HepG2 (cell line): ENCODE data around the gene PGM2. TPM values are rescaled to one million over a fixed set of nuclear protein-coding genes. Genes with fewer than 3 reads are reported as not detected.

Experiments
- MED13 ChIP-seq: sonication (generic); formaldehyde crosslinking; IDR thresholded peaks from 2 replicates; pipeline ENCODE4 v1.5.0; 2020; ENCODE audit warnings: missing genetic modification reagents
- MXD4 ChIP-seq: IDR thresholded peaks from 2 replicates; pipeline ENCODE4 v1.6.1; 2016; ENCODE audit warnings: mild to moderate bottlenecking, missing biosample characterization, missing genetic modification reagents
- NFYC ChIP-seq: IDR thresholded peaks from 2 replicates; pipeline ENCODE4 v1.6.1; 2016; ENCODE audit warnings: missing genetic modification reagents, missing compliant biosample characterization
- PAX8 ChIP-seq: sonication (generic); formaldehyde crosslinking; IDR thresholded peaks from 2 replicates; pipeline ENCODE4 v1.8.0; 2022; ENCODE audit warnings: mild to moderate bottlenecking, missing genetic modification reagents, borderline replicate concordance
- PITX1 ChIP-seq: sonication (generic); formaldehyde crosslinking; IDR thresholded peaks from 2 replicates; pipeline ENCODE4 v1.5.1; 2020; ENCODE audit warnings: mild to moderate bottlenecking, missing genetic modification reagents
- POGZ ChIP-seq: sonication (generic); formaldehyde crosslinking; IDR thresholded peaks from 2 replicates; pipeline ENCODE4 v1.4.0; 2020; ENCODE audit warnings: mild to moderate bottlenecking, missing genetic modification reagents
- POLR2G ChIP-seq: fragments of 200-400 bp; formaldehyde crosslinking; IDR thresholded peaks from 2 replicates; pipeline ENCODE4 v1.6.1; 2018; ENCODE audit warnings: mild to moderate bottlenecking, low read depth, low read length, moderate library complexity
- SSRP1 ChIP-seq: IDR thresholded peaks from 2 replicates; pipeline ENCODE4 v1.6.1; 2016; ENCODE audit warnings: control low read depth
- ZBTB20 ChIP-seq: sonication (generic); formaldehyde crosslinking; IDR thresholded peaks from 2 replicates; pipeline ENCODE4 v1.8.1; 2023; ENCODE audit warnings: missing genetic modification reagents, low read depth, mild to moderate bottlenecking, borderline replicate concordance
- ZNF282 ChIP-seq: fragments of 450-650 bp; IDR thresholded peaks from 2 replicates; pipeline ENCODE4 v1.6.1; 2018; ENCODE audit not compliant: partially characterized antibody
- ZNF619 ChIP-seq: sonication (generic); formaldehyde crosslinking; IDR thresholded peaks from 2 replicates; pipeline ENCODE4 v1.4.0; 2020; ENCODE audit warnings: mild to moderate bottlenecking, missing genetic modification reagents
- polyA plus RNA-seq, 8 experiments: library from polyadenylated mRNA; depleted of rRNA in 3 of 8; stranded (reverse) in 7 of 8; unstranded in 1 of 8; fragments of >200 nt; fragmentation: Illumina TruSeq in 4 of 8; extraction: Trizol in 4 of 8; gene quantifications; 2 replicates each; pipeline versions ENCODE4 v1.2.1 to v1.2.3, GENCODE V29; 2011 to 2016; ENCODE audit warnings: low read depth in 4 of 8, missing spikeins in 1 of 8, mixed read lengths in 1 of 8; ENCODE audit not compliant: insufficient read depth in 1 of 8
- total RNA-seq, 5 experiments: library from RNA; depleted of rRNA; stranded (reverse); fragments of >200 nt; fragmentation: Illumina TruSeq; extraction: Trizol; gene quantifications; 2 replicates each; pipeline ENCODE4 v1.2.3, GENCODE V29; 2016; ENCODE audit warnings: low read depth in 1 of 5
- TF ChIP-seq, protein P1 (sequence below): sonication (generic); formaldehyde crosslinking; IDR thresholded peaks from 2 replicates; pipeline ENCODE4 v1.5.0; 2020; ENCODE audit warnings: mild to moderate bottlenecking, missing genetic modification reagents
- TF ChIP-seq, protein P2 (sequence below): sonication (generic); formaldehyde crosslinking; IDR thresholded peaks from 2 replicates; pipeline ENCODE4 v1.8.0; 2022; ENCODE audit warnings: missing genetic modification reagents, mild to moderate bottlenecking, inconsistent platforms, borderline replicate concordance
- TF ChIP-seq, protein P3 (sequence below): IDR thresholded peaks from 2 replicates; pipeline ENCODE4 v1.6.1; 2012; ENCODE audit warnings: inconsistent platforms
- TF ChIP-seq, protein P4 (sequence below): sonication (generic); formaldehyde crosslinking; IDR thresholded peaks from 2 replicates; pipeline ENCODE4 v1.9.0; 2022; ENCODE audit warnings: missing genetic modification reagents, mild to moderate bottlenecking, borderline replicate concordance
- TF ChIP-seq, protein P5 (sequence below): sonication (generic); formaldehyde crosslinking; IDR thresholded peaks from 2 replicates; pipeline ENCODE4 v1.4.0; 2020; ENCODE audit warnings: missing genetic modification reagents
- TF ChIP-seq, protein P6 (sequence below), 2 experiments: IDR thresholded peaks; 2 replicates each; pipeline ENCODE4 v1.6.1; 2011 to 2012; ENCODE audit warnings: low read length in 2 of 2, borderline replicate concordance in 1 of 2, low read depth in 1 of 2, mild to moderate bottlenecking in 1 of 2, moderate library complexity in 1 of 2

The PGM2 gene
- total and polyA plus RNA-seq, 2 of the 13 experiments (the other 11 are each of a cell fraction or from before 2014, with no cell fraction given), result 14.6 to 36.9 TPM

DNA sequence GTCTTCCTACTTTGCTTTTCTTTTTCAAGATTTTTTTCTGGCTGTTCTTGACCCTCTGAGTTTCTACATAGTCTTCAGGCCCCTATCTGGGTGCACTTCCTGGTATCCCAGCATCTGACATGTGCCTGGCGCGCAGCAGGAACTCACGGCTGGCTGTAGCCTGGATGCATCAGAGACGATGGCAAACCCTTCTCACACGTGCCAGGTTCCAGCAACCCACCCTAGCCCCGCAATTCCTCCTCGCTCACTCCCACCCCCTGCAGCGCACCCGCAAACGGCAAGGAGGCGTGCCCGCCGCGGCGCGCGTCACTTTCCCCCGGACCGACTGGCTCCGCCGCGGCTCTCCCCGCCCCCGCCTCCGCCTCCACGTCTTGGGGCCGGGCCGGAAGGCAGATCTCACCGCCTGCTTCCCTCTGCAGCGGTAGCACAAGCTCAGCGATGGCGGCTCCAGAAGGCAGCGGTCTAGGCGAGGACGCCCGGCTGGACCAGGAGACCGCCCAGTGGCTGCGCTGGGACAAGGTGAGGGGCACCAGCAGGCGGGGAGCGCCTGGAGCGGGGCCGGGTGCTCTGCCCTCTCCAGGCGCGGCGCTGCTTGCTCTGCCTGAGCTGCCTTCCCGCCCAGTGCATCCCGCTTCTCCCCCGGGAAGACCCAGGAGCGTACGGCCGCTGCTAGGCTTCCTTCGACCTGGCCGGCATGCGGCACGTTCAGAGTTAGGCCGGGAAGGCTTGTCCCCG, at the start of gene PGM2 (continued):
- TF ChIP-seq, protein P1, sequence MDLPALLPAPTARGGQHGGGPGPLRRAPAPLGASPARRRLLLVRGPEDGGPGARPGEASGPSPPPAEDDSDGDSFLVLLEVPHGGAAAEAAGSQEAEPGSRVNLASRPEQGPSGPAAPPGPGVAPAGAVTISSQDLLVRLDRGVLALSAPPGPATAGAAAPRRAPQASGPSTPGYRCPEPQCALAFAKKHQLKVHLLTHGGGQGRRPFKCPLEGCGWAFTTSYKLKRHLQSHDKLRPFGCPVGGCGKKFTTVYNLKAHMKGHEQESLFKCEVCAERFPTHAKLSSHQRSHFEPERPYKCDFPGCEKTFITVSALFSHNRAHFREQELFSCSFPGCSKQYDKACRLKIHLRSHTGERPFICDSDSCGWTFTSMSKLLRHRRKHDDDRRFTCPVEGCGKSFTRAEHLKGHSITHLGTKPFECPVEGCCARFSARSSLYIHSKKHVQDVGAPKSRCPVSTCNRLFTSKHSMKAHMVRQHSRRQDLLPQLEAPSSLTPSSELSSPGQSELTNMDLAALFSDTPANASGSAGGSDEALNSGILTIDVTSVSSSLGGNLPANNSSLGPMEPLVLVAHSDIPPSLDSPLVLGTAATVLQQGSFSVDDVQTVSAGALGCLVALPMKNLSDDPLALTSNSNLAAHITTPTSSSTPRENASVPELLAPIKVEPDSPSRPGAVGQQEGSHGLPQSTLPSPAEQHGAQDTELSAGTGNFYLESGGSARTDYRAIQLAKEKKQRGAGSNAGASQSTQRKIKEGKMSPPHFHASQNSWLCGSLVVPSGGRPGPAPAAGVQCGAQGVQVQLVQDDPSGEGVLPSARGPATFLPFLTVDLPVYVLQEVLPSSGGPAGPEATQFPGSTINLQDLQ (CRISPR knock-in tag), result no peak
- TF ChIP-seq, protein P2, sequence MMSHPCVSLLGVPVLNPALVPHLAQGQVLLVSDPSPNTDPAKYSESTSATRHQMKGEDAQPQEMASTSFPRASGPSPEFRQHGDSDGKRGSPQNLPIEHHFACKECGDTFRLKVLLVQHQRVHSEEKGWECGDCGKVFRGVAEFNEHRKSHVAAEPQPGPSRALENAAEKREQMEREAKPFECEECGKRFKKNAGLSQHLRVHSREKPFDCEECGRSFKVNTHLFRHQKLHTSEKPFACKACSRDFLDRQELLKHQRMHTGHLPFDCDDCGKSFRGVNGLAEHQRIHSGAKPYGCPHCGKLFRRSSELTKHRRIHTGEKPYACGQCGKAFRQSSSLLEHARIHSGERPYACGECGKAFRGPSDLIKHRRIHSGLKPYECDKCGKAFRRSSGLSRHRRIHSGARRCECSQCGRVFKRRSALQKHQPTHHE (CRISPR knock-in tag), result no peak
- TF ChIP-seq MED13 (CRISPR knock-in tag) (no peak), SSRP1 (no peak), ZNF282 (no peak), POGZ (CRISPR knock-in tag) (peak; percentile 70), POLR2G (peak; percentile 82), PAX8 (peak; percentile 82; the same call in 1 of the 2 replicates), ZBTB20 (CRISPR knock-in tag) (no peak), ZNF619 (CRISPR knock-in tag) (peak; percentile 44; the same call in 1 of the 2 replicates), NFYC (CRISPR knock-in tag) (no peak), PITX1 (CRISPR knock-in tag) (no peak), MXD4 (CRISPR knock-in tag) (peak; percentile 35; the same call in 1 of the 2 replicates)
- TF ChIP-seq, protein P3, sequence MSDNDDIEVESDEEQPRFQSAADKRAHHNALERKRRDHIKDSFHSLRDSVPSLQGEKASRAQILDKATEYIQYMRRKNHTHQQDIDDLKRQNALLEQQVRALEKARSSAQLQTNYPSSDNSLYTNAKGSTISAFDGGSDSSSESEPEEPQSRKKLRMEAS, result peak; percentile 78
- TF ChIP-seq, protein P4, sequence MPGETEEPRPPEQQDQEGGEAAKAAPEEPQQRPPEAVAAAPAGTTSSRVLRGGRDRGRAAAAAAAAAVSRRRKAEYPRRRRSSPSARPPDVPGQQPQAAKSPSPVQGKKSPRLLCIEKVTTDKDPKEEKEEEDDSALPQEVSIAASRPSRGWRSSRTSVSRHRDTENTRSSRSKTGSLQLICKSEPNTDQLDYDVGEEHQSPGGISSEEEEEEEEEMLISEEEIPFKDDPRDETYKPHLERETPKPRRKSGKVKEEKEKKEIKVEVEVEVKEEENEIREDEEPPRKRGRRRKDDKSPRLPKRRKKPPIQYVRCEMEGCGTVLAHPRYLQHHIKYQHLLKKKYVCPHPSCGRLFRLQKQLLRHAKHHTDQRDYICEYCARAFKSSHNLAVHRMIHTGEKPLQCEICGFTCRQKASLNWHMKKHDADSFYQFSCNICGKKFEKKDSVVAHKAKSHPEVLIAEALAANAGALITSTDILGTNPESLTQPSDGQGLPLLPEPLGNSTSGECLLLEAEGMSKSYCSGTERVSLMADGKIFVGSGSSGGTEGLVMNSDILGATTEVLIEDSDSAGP (CRISPR knock-in tag), result peak; percentile 94; the same call in 1 of the 2 replicates
- TF ChIP-seq, protein P5, sequence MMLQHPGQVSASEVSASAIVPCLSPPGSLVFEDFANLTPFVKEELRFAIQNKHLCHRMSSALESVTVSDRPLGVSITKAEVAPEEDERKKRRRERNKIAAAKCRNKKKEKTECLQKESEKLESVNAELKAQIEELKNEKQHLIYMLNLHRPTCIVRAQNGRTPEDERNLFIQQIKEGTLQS, result no peak
- TF ChIP-seq, protein P6, sequence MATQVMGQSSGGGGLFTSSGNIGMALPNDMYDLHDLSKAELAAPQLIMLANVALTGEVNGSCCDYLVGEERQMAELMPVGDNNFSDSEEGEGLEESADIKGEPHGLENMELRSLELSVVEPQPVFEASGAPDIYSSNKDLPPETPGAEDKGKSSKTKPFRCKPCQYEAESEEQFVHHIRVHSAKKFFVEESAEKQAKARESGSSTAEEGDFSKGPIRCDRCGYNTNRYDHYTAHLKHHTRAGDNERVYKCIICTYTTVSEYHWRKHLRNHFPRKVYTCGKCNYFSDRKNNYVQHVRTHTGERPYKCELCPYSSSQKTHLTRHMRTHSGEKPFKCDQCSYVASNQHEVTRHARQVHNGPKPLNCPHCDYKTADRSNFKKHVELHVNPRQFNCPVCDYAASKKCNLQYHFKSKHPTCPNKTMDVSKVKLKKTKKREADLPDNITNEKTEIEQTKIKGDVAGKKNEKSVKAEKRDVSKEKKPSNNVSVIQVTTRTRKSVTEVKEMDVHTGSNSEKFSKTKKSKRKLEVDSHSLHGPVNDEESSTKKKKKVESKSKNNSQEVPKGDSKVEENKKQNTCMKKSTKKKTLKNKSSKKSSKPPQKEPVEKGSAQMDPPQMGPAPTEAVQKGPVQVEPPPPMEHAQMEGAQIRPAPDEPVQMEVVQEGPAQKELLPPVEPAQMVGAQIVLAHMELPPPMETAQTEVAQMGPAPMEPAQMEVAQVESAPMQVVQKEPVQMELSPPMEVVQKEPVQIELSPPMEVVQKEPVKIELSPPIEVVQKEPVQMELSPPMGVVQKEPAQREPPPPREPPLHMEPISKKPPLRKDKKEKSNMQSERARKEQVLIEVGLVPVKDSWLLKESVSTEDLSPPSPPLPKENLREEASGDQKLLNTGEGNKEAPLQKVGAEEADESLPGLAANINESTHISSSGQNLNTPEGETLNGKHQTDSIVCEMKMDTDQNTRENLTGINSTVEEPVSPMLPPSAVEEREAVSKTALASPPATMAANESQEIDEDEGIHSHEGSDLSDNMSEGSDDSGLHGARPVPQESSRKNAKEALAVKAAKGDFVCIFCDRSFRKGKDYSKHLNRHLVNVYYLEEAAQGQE (IDR thresholded peaks at IDR 0.05; ENCODE audit: borderline replicate concordance in 1 of 2, low read depth in 1 of 2, low read length in 2 of 2), result no peak
